DMS114 treated with DMSO at 0.1 percent for 48 hours (cell line): ENCODE data around the gene SDE2.
"Not testable (repeated sequence)": the region's sequence is repeated elsewhere in the genome, so short reads cannot be mapped to it uniquely, and the experiment has no call there.

Source experiments
- DNase-seq: peaks from one replicate; lab custom pipeline; 2025; ENCODE audit not compliant: unreplicated experiment; lab: John Stamatoyannopoulos, UW

Gene SDE2

DNA sequence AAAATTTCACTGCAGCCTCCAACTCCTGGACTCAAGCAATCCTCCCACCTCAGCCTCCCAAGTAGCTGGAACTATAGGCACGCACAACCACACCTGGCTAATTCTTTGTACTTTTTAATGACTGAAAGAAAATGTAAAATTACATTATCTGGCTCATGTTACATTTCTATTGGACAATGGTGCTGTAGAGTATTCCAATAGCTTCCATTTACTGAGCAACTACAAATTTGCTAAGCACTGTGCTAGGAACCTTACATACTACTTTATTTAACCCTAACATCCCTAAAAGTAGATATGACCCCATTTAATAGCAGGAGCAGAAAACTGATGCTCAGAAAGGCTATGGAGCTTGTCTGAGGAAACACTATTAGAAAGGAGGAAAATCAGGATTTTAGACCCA, 19.7 kb downstream of the SDE2 start:
- DNase-seq, result no peak

DNA sequence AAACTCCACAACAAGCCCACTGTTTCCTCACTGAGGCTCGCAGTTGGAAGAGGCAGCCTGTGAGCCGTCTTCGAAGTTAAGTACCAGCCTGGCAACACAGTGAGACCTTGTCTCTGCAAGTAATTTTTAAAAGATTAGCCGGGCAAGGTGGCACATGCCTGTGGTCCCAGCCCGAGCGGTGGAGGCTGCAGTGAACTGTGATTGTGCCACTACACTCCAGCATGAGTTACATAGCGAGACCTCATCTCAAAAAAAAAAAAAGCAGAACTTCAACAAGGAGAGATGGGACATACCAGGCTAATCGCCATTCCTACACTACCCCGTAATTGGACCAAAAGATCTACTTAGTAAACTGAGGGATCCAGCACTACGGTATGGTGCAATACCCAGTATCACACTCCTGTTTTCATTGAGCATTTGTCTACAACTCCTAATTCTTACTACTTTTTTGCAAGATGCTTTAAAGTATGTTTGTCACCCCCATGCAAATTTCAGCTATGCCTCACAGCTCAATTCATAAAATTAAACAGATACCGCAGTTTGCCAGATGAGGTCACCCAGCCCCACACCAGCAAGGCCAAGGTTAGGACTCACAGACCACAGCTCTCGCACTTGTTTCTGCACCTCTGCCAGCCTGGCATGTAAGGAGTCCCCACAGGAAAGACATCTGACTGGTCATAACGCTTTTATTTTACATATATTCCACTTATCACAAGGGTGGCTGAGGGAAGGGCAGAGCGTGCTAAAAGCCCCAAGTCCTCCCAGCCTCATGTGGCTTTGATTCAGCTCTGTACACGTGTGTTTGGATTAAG, 21.0 kb downstream of the SDE2 start:
- no peak for DNase-seq

DNA sequence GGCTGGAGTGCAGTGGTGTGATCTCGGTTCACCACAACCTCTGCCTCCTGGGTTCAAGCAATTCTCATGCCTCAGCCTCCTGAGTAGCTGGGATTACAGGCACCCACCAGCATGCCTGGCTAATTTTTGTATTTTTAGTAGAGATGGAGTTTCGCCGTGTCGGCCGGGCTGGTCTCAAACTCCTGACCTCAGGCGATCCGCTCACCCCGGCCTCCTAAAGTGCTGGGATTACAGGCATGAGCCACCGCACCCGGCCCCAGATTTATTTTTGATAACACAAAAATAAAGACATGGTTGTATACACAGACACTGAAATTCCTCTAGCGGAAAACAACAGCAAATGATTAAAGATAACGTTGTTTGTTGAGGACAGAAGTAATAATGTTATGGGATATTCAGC, 24.0 kb downstream of the SDE2 start:
- DNase-seq, result not testable (repeated sequence)

DNA sequence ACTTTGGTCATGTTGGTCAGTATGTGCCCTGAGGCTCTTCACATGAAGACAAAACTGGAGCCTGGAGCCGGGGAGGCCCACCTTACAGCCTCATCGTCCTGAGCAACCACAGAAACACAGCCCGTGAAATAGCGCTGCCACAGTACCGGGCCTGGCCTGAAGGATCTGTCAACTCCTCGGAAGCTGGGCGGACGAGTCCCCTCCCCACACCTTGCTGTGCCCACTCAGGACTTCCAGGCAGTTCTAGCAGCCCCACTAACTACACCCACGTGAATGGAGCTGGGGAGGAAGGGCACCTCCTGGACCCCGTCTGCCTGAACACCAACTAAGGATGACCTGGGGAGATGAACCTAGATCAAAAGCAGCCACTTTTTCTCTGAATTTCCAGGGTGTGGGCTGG, 24.7 kb downstream of the SDE2 start:
- DNase-seq, result no peak

DNA sequence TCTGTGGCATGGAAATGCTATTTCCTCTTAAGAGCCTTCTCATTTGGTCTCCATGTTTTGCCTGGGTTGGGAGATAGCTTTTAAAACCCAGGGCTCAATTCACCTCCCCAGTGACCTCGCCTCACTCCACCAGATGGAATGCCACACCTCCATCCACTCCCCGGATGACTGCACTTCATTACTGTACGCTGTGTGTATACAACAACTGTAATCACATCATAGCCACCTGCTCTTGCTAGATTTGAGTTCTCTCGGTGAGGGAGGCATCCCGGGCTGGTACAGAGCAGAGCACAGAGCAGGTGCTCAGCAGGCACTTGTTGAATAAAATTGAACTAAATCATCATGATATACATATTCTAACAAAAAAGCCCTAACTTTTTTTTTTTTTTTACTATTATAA, 26.0 kb downstream of the SDE2 start:
- DNase-seq, result no peak

DNA sequence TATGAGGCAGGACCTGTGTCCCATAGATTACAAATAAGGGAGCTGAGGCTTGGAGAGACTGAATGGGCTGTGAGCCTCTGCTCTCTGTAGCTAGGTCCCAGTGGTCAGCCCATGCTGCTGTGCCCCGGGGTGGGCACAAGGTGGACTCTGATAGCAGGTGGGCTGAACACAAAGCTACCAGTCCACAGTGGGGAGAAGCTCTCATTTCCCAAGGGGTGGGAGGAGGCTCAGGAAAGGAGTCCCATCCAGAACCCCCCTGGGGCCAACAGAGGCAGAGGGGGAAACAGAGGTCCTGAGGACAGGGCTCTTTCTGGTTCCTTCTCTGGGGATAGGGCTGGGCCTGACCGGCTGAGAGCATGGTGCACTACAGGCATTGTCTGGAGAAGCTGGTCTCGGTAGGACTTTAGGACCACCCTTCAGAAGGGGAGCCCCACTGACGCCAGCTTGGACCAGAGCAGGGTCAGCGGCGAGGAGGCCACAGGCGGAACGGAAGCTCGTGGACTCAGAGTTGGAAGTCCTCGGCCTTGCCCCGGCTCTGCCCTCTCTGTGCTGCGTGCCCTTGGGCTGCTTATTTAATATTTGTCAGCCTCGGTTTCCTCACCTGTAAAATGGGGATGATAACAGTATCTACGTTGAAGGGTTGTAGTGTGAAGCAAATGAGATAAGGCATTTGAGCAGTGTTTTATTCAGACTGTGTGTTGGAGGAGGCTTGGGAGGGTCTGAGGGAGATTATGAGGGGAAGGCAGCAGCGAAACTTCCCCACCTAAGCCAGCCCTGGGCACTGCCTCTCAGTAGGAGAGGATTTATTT, 26.6 kb downstream of the SDE2 start:
- no peak for DNase-seq

DNA sequence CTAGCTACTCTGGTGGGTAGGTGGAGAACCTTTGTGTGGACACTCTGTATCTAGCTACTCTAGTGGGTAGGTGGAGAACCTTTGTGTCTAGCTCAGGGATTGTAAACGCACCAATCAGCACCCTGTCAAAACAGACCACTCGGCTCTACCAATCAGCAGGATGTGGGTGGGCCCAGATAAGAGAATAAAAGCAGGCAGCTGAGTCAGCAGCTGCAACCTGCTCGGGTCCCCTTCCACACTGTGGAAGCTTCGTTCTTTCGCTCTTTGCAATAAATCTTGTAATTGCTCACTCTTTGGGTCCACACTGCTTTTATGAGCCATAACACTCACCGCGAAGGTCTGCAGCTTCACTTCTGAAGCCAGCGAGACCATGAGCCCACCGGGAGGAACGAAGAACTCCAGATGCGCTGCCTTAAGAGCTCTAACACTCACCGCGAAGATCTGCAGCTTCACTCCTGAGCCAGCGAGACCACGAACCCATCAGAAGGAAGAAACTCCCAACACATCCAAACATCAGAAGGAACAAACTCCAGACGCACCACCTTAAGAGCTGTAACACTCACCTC, 28.5 kb downstream of the SDE2 start:
- not testable (repeated sequence) for DNase-seq

DNA sequence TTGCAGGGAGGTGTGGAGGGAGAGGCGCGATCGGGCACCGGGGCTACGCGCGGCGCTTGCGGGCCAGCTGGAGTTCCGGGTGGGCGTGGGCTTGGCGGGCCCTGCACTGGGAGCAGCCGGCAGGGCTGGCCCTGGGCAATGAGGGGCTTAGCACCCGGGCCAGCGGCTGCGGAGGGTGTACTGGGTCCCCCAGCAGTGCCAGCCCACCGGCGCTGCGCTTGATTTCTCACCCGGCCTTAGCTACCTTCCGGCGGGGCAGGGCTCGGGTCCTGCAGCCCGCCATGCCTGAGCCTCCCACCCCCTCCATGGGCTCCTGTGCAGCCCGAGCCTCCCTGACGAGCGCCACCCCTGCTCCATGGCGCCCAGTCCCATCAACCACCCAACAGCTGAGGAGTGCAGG, 29.4 kb downstream of the SDE2 start:
- DNase-seq, result not testable (repeated sequence)

DNA sequence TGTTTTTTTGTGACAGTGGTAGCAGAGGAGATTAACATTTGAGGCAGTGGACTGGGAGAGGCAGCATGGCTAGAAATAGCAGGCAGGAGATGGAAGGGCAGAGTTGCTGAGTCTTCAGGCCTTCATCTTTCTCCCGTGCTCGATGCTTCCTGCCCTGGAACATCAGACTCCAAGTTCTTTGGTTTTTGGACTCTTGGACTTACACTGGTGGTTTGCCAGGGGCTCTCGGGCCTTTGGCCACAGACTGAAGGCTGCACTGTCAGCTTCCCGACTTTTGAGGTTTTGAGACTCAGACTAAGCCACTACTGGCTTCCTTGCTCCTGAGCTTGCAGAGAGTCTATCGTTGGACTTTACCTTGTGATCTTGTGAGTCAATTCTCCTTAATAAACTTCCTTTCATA, 33.9 kb downstream of the SDE2 start:
- DNase-seq, result no peak

DNA sequence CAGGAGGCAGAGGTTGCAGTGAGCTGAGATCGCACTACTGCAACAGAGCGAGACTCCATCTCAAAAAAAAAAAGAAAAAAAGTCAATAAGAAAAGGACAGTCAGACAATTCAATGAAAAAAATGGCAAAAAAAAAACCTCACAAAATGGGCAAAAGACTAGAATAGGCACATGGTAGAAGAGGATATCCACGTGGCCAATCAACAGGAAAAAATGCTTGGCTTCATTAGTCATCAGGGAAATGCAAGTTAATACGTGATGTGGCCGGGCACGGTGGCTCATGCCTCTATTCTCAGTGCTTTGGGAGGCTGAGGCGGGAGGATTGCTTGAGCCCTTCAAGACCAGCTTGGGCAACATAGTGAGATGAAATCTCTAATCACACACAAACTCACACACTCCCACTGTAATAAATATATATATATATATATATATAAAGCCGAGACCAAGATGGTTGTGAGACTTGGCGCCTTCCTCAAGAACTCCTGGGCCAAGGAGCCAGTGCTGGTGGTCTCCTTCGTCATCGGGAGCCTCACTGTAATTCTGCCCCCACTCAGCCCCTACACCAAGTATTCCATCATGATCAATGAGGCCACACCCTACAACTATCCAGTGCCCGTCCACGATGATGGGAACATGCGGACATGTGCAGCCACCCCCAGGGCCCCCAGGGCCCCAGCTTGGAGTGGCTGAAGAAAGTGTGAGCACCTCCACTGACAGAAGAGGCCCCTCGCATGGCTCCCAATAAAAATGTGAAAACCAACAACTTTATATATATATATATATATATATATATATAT, 35.2 kb downstream of the SDE2 start:
- DNase-seq, result no peak

DNA sequence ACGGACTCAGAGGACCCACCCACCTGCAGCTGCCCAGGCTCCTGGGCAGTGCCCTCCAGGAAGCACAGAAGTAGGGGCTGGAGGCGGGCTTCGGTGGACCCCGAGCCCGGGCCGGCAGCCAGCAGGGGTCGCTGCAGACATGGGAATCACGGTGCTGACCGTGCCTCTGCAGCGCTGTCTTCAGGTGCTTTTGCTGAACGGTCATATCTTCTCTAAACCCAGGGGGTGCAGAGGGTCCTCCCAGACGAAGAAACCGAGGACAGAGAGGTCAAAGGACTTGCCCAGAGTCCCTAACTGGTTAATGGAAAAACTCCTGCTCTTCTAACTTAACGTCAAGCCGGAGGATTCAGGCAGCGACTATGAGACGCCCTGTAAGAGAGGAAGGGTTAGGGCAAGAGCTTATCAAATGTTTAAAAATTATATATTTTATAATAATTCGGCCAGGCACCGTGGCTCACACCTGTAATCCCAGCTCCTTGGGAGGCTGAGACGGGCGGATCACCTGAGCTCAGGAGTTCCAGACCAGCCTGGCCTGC, 36.6 kb downstream of the SDE2 start:
- DNase-seq, result no peak

DNA sequence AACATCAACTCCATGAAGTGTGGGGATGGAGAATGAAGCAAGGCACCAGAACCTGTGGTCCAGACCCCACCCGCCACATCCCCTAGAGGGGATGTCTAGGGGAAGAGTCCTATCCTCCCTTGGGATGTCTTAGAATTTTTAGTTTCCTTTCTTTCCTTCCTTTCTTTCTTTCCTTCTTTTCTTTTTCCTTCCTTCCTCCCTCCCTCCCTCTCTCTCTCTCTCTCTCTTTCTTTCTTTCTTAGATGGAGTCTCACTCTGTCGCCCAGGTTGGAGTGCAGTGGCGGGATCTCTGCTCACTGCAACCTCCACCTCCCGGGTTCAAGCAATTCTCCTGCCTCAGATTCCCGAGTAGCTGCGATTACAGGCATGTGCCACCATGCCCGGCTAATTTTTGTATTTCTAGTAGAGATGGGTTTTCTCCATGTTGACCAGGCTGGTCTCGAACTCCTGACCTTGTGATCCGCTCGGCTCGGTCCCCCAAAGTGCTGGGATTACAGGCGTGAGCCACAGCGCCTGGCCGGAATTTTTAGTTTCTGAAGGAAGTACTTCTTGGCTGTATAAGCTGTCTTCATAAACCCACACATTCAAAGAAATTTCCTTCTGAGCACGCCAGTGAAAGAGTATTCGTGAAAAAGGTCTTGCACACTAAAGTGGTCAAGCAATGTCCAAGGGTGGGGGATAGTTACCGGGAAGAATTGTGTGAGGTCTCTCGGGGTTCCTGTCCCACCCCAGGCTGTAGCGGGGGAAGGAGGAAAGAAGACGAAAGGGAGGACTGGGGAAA, 37.3 kb downstream of the SDE2 start:
- DNase-seq, result no peak

DNA sequence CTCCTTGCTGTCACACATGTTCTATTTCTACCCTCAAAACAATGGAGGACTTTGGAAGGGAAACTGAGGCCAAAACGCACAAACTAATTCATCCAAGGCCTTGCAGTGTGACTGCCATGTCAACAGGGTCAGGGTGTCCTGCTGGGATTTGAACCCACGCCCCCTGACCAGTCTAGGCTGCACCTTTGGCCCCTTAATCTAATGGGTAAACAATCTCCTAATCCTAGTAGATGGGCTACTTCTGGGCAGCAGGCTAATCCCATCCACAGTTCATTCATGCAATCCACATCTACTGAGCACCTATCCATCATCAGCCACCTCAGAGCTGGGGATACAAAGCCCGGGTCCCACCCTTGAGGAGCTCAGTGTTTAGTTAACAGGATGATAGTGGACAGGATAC, 41.1 kb downstream of the SDE2 start:
- DNase-seq, result no peak

DNA sequence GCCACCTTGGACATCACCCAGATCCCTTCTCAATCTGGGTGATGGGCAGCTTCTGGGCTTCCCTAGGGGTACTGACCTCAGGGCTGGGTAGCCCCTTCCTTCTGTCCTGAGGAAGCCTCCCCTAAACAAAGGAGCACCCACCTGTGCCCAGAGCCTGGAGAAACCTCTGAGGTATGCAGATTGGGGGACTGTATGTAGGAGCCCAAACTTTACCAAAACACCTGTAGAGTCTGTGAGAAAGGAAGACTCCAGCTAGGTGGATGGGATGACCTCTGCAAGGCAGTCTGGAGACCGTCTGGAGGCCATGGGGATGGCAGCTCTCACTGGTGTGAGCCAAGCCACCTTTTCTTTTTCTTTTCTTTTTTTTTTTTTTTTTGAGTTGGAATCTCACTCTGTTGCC, 44.4 kb downstream of the SDE2 start:
- DNase-seq, result no peak

DNA sequence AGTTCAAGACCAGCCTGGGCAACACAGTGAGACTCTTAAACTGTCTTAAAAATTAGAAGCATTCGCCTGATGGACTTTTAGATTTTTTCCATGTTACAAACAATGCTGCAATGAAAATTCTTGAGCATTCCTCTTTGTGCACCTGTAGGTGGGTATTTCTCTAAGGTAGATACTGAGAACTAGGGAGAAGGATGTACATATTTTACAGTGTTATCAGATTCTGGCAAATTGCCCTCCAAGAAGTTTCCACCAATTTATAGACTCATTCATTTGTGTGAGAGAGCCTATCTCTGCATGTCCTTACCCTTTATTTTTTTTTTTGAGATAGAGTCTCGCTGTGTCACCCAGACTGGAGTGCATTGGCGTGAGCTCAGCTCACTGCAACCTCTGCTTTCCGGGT, 45.8 kb downstream of the SDE2 start:
- no peak for DNase-seq

DNA sequence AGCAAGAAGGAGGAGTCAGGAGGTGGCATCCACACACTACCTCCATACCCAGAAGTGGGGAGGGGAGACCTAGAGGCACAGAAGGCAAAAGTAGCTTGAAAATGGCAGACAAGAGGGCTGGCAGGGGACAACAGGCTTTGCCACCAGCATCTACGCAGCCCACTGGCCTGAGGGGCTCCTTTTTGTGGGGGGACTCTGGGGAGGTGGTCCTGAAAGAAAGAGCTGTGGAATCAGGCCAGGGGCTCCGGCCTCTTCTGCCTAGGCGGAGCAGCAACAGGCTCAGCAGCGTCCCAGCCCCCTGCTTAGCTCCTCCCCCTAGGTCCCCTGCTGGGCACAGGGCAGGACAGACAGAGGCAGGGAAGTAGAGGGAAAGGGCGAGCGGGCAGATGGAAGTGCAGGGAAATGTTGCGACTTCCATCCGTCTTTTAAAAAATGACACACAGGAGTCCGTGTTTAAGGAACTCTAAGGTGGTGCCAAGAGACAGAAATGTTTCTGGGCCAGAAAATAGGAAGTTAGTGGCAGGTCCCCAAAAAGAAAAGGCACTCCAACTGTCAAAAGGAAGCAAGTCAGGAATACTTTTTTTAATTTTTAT, 48.1 kb downstream of the SDE2 start:
- DNase-seq, result no peak

DNA sequence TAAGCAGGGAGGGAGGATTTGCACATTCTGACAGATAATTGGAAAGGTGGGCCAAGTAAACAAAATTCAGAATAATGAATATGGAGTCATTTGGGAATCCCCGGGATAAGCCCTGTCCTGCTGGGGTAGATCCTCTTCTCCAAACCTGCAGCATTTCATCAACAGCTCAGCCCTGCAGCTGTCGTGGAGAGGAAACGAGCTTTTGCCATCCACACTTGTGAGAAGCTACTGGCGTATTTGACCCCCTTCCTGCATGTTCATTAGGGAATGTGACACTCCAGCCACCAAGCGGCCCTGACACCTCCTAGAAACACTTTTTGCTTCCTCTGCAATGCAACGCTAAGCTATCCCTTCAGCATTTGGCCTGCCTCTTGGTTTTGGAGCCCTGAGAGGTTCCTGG, 50.1 kb downstream of the SDE2 start:
- no peak for DNase-seq

DNA sequence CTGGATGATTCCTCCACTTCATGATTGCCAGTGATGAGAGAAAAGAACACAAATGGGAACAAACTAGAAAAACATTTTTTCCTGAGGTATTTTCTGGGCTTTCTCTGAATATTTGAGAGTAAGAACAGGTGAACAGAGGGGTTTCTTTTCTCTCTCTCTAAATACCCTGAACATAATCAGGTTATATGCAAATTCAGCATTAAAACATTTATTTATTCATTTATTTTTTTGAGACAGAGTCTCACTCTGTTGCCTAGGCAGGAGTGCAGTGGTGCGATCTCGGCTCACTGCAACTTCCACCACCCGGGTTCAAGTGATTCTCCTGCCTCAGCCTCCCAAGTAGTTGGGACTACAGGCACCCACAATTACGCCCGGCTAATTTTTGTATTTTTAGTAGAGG, 52.3 kb downstream of the SDE2 start:
- DNase-seq, result no peak

DNA sequence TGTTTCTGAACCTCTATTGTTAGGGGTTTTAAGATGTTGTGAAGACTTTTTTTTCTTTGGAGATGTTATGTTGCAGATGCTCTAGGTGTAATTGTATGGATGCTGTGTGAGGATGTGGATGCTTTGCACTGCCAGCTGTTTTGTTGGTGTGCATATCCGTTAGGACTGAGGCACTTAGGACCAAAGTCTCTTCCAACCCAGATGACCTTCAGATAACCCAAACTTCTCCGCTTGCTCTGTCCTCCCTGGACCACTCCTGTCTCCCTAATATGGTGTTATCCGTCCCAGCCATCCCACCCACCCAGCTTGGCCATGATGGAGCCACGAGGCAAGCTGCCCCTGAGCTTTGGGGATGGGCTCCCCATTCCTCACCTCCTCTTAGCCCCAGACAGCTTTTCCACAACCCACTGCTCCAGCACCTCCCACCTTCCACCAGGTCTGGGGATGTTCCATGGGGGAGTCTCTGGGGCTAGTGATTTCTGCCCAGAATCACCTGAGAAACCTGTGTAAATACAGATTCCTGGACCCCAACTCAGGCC, 53.0 kb downstream of the SDE2 start:
- no peak for DNase-seq

DNA sequence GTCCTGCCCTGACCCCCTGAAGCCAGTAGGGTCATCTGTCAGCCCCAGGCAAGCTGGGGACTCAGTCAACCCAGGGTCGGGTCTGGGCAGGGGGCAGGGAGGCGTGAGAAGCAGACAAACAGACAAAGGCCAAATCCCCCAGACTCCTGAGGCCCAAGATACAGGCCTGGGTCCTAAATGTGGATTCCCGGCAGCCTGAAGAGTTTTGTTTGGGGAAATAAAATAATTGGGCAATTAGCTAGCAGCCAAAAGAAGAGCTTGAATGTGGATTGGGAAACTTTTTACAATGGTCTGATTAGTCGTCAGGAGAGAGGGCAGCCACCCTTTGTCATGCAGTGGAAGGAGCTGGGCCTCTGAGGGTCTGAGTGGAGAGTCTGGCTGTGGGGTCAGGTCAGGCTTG, 53.6 kb downstream of the SDE2 start:
- no peak for DNase-seq
